ENCODE results near the gene THY1. TPM values are rescaled to one million over a fixed set of nuclear protein-coding genes. Genes with fewer than 3 reads are reported as not detected.
"Not testable (repeated sequence)": the region's sequence is repeated elsewhere in the genome, so short reads cannot be mapped to it uniquely, and the experiment has no call there.

THY1 gene
- total and polyA plus RNA-seq, 8 donors = 28.7 to 130 (median 46.9) TPM

DNA sequence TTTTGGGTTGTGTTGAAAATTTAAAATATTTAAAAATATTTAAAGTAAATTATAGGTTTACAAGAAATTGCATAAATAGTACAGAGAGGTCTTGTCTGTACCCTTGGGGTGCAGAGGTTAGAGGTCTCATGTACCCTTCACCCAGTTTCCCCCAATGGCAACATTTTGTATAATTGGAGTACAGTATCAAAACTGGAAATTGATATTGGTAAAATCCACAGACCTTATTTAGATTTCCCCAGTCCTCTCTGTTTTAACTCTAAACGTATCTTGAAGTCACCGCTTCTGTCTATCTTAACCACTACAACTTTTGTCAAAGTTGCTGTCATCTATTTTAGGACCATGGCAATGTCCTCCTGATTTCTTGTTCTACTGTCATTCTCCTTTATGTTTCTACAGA lies 10.9 kb downstream of the THY1 start:
- TF ChIP-seq, protein P1, sequence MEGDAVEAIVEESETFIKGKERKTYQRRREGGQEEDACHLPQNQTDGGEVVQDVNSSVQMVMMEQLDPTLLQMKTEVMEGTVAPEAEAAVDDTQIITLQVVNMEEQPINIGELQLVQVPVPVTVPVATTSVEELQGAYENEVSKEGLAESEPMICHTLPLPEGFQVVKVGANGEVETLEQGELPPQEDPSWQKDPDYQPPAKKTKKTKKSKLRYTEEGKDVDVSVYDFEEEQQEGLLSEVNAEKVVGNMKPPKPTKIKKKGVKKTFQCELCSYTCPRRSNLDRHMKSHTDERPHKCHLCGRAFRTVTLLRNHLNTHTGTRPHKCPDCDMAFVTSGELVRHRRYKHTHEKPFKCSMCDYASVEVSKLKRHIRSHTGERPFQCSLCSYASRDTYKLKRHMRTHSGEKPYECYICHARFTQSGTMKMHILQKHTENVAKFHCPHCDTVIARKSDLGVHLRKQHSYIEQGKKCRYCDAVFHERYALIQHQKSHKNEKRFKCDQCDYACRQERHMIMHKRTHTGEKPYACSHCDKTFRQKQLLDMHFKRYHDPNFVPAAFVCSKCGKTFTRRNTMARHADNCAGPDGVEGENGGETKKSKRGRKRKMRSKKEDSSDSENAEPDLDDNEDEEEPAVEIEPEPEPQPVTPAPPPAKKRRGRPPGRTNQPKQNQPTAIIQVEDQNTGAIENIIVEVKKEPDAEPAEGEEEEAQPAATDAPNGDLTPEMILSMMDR (IDR thresholded peaks at IDR 0.05) = no peak
- Histone ChIP-seq H3K9me3 (no peaks in the 10 kb centered on the region), H3K4me3 (no peak overlapping the region), H3K36me3 (no peaks in the 10 kb centered on the region), H3K27ac (no peak overlapping the region), H3K27me3 (no peaks in the 10 kb centered on the region), H3K4me1 (no peaks in the 10 kb centered on the region)
- ATAC-seq (no peak), DNase-seq (no peak)
- intact Hi-C loops (cut with DNase I) = no loop called here

- no peaks in the 10 kb centered on the region for H3K4me1 ChIP-seq
- no peak overlapping the region for H3K4me3 ChIP-seq
- no peak overlapping the region for H3K27ac ChIP-seq
- H3K9me3 ChIP-seq = no peaks in the 10 kb centered on the region
- DNase-seq (no peak), ATAC-seq (no peak)
- intact Hi-C loops (cut with DNase I) = no loop called here
- H3K36me3 ChIP-seq = no peaks in the 10 kb centered on the region
- TF ChIP-seq, protein P1 (IDR thresholded peaks at IDR 0.05) = no peak
- no peaks in the 10 kb centered on the region for H3K27me3 ChIP-seq
These were observed 12.5 kb downstream of the THY1 start for GRCh38 chr11:119410501-119410900.

DNA sequence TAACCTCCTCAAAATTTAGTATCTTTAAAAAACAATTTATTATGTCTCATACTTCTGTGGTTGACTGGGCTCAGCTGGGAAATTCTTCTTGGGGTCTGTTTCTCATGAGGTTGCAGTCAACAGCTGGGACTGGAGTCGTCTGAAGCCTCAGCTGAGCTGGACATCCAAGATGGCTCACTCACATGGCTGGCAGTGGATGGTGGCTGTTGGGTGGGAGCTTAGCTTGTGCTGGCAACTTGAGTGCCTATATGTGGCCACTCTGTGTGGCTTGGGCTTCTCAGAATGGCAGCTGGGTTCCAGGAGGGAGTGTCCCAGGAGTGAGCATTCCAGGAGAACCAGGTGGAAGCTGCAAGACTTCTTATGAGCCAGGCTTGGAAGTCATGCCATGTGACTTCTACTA lies 13.2 kb downstream of the THY1 start:
- H3K36me3 ChIP-seq = no peaks in the 10 kb centered on the region
- H3K4me1 ChIP-seq = no peaks in the 10 kb centered on the region
- H3K4me3 ChIP-seq = no peak overlapping the region
- H3K9me3 ChIP-seq = no peaks in the 10 kb centered on the region
- DNase-seq = no peak
- intact Hi-C loops (cut with DNase I) = no loop called here
- H3K27me3 ChIP-seq = no peaks in the 10 kb centered on the region
- TF ChIP-seq, protein P1 (IDR thresholded peaks at IDR 0.05) = no peak
- no peak for ATAC-seq
- no peak overlapping the region for H3K27ac ChIP-seq

DNA sequence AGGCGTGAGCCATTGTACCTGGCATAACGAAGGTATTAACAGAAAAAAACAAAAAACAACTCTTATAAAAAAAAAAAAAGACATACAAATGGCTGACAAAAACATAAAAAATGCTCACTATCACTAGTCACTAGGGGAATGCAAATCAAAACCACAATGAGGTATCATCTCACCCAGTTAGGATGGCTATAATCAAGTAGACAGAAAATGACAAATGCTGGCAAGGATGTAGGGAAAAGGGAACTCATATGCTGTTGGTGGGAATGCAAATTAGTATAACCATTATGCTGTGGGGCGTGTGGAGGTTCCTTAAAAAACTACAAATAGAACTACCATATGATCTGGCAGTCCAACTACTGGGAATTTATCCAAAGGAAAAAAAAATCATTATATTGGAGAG lies 17.0 kb downstream of the THY1 start:
- TF ChIP-seq, protein P1 (IDR thresholded peaks at IDR 0.05) = no peak
- Histone ChIP-seq H3K4me1 (no peaks in the 10 kb centered on the region), H3K27me3 (no peaks in the 10 kb centered on the region), H3K36me3 (no peaks in the 10 kb centered on the region), H3K9me3 (peaks cover 0 to 4% of the 10 kb centered on the region in 2 donors), H3K4me3 (no peak overlapping the region), H3K27ac (no peak overlapping the region)
- no peak for ATAC-seq
- no peak for DNase-seq
- intact Hi-C loops (cut with DNase I) = no loop called here

DNA sequence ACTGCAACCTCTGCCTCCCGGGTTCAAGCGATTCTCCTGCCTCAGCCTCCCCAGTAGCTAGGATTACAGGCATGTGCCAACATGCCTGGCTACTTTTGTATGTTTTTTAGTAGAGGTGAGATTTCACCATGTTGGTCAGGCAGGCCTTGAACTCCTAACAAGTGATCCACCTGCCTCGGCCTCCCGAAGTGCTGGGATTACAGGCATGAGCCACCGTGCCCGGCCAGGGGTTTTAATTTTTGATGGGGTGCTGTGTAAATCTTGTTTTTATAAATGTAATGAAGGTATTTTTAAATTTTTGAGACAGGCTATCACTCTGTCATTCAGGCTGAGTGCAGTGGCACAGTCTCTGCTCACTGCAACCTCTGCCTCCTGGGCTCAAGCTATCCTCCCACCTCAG lies 17.5 kb downstream of the THY1 start:
- intact Hi-C loops (cut with DNase I); ATAC-seq; H3K9me3 ChIP-seq; H3K36me3 ChIP-seq; H3K4me1 ChIP-seq; DNase-seq; H3K27me3 ChIP-seq; H3K27ac ChIP-seq; H3K4me3 ChIP-seq: not testable (repeated sequence)

GRCh38 chr11:119404872-119405271 lies 18.1 kb downstream of the THY1 start:
- intact Hi-C loops (cut with DNase I) = no loop called here
- Histone ChIP-seq H3K4me3 (no peak overlapping the region), H3K36me3 (no peaks in the 10 kb centered on the region), H3K9me3 (peaks cover 0 to 15% of the 10 kb centered on the region in 2 donors), H3K4me1 (no peaks in the 10 kb centered on the region), H3K27ac (no peak overlapping the region), H3K27me3 (no peaks in the 10 kb centered on the region)
- TF ChIP-seq, protein P1 (IDR thresholded peaks at IDR 0.05) = no peak
- no peak for DNase-seq
- ATAC-seq = no peak
